SK-N-SH treated with all-trans-retinoic acid at 6 μM for 48 hours (cell line): Measurements from ENCODE around the gene DVL1.
A peak's percentile ranks its signal among the peaks of the same experiment; 100 is the strongest.

ENCODE experiments used
- ATAC-seq: fragments of 200-7000 bp; cut with Tn5 transposase; 3 replicates; pipeline ENCODE4 v1.9.1; 2020; ENCODE audit warnings: mild to moderate bottlenecking, moderate library complexity
- ARNTL ChIP-seq: fragments of 450-650 bp; formaldehyde crosslinking; IDR thresholded peaks from 2 replicates; pipeline ENCODE4 v1.5.0; 2020; ENCODE audit warnings: low read depth, mild to moderate bottlenecking, moderate library complexity, borderline replicate concordance
- BACH2 ChIP-seq: fragments of 250-450 bp; sonication (Bioruptor Pico); IDR thresholded peaks from 2 replicates; pipeline ENCODE4 v1.9.0; 2021; ENCODE audit warnings: mild to moderate bottlenecking, borderline replicate concordance
- CSDC2 ChIP-seq: fragments of 250-450 bp; sonication (Bioruptor Pico); IDR thresholded peaks from 2 replicates; pipeline ENCODE4 v1.5.0; 2020; ENCODE audit warnings: mild to moderate bottlenecking, moderate library complexity
- ESRRG ChIP-seq: fragments of 250-450 bp; sonication (Bioruptor Pico); IDR thresholded peaks from 2 replicates; pipeline ENCODE4 v1.6.1; 2021; ENCODE audit warnings: mild to moderate bottlenecking
- GLIS3 ChIP-seq: fragments of 250-450 bp; sonication (Bioruptor Pico); IDR thresholded peaks from 2 replicates; pipeline ENCODE4 v1.5.0; 2020; ENCODE audit warnings: mild to moderate bottlenecking, moderate library complexity
- ISL1 ChIP-seq: fragments of 250-450 bp; sonication (Bioruptor Pico); IDR thresholded peaks from 2 replicates; pipeline ENCODE4 v2.1.2; 2022; ENCODE audit warnings: mild to moderate bottlenecking, moderate library complexity
- PPARA ChIP-seq: fragments of 250-450 bp; sonication (Bioruptor Pico); IDR thresholded peaks from 2 replicates; pipeline ENCODE4 v1.5.0; 2020; ENCODE audit warnings: mild to moderate bottlenecking, borderline replicate concordance
- RARB ChIP-seq: fragments of 250-450 bp; sonication (Bioruptor Pico); IDR thresholded peaks from 2 replicates; pipeline ENCODE4 v1.8.0; 2021; ENCODE audit warnings: mild to moderate bottlenecking, moderate library complexity
- SNAI2 ChIP-seq: fragments of 250-450 bp; sonication (Bioruptor Pico); IDR thresholded peaks from 2 replicates; pipeline ENCODE4 v1.5.0; 2020; ENCODE audit warnings: mild to moderate bottlenecking, moderate library complexity
- TCF4 ChIP-seq: fragments of 250-450 bp; sonication (Bioruptor Pico); IDR thresholded peaks from 2 replicates; pipeline ENCODE4 v1.8.0; 2021; ENCODE audit warnings: mild to moderate bottlenecking, moderate library complexity, borderline replicate concordance
- TOX ChIP-seq: fragments of 250-450 bp; sonication (Bioruptor Pico); IDR thresholded peaks from 2 replicates; pipeline ENCODE4 v1.8.0; 2021; ENCODE audit warnings: mild to moderate bottlenecking, moderate library complexity, borderline replicate concordance
- ZFP3 ChIP-seq: fragments of 250-450 bp; sonication (Bioruptor Pico); IDR thresholded peaks from 2 replicates; pipeline ENCODE4 v1.5.0; 2020; ENCODE audit warnings: mild to moderate bottlenecking, moderate library complexity
- ZFP30 ChIP-seq: fragments of 450-650 bp; formaldehyde crosslinking; IDR thresholded peaks from 2 replicates; pipeline ENCODE4 v1.5.0; 2022; ENCODE audit warnings: mild to moderate bottlenecking, moderate library complexity
- ZNF565 ChIP-seq: fragments of 450-650 bp; formaldehyde crosslinking; conservative IDR thresholded peaks from 2 replicates; pipeline ENCODE4 v1.5.0; 2020; ENCODE audit warnings: low read depth, mild to moderate bottlenecking, moderate library complexity
- ZNF70 ChIP-seq: fragments of 450-650 bp; formaldehyde crosslinking; IDR thresholded peaks from 2 replicates; pipeline ENCODE4 v1.5.0; 2020; ENCODE audit warnings: mild to moderate bottlenecking, moderate library complexity
- TF ChIP-seq, protein P1 (sequence below): fragments of 250-450 bp; sonication (Bioruptor Pico); IDR thresholded peaks from 2 replicates; pipeline ENCODE4 v1.8.0; 2020; ENCODE audit warnings: mild to moderate bottlenecking, moderate library complexity, borderline replicate concordance
- TF ChIP-seq, protein P2 (sequence below): fragments of 250-450 bp; sonication (Bioruptor Pico); IDR thresholded peaks from 2 replicates; pipeline ENCODE4 v1.5.0; 2020; ENCODE audit warnings: mild to moderate bottlenecking, moderate library complexity
- TF ChIP-seq, protein P3 (sequence below): fragments of 250-450 bp; sonication (Bioruptor Pico); IDR thresholded peaks from 2 replicates; pipeline ENCODE4 v1.5.1; 2020; ENCODE audit warnings: low read depth, mild to moderate bottlenecking, moderate library complexity
- TF ChIP-seq, protein P4 (sequence below): fragments of 250-450 bp; sonication (Bioruptor Pico); IDR thresholded peaks from 2 replicates; pipeline ENCODE4 v1.8.0; 2021; ENCODE audit warnings: low read depth, mild to moderate bottlenecking, moderate library complexity, borderline replicate concordance

Gene DVL1

DNA sequence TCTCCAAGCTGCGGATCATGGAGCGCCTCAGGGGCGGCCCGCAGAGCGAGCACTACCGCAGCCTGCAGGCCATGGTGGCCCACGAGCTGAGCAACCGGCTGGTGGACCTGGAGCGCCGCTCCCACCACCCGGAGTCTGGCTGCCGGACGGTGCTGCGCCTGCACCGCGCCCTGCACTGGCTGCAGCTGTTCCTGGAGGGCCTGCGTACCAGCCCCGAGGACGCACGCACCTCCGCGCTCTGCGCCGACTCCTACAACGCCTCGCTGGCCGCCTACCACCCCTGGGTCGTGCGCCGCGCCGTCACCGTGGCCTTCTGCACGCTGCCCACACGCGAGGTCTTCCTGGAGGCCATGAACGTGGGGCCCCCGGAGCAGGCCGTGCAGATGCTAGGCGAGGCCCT, 21.9 kb downstream of the DVL1 start:
- no peak for ATAC-seq
- no peak for TF ChIP-seq GLIS3 (CRISPR knock-in tag)
- TF ChIP-seq ZNF565 (CRISPR knock-in tag) = no peak
- TF ChIP-seq ZFP30 = no peak
- TF ChIP-seq, protein P1, sequence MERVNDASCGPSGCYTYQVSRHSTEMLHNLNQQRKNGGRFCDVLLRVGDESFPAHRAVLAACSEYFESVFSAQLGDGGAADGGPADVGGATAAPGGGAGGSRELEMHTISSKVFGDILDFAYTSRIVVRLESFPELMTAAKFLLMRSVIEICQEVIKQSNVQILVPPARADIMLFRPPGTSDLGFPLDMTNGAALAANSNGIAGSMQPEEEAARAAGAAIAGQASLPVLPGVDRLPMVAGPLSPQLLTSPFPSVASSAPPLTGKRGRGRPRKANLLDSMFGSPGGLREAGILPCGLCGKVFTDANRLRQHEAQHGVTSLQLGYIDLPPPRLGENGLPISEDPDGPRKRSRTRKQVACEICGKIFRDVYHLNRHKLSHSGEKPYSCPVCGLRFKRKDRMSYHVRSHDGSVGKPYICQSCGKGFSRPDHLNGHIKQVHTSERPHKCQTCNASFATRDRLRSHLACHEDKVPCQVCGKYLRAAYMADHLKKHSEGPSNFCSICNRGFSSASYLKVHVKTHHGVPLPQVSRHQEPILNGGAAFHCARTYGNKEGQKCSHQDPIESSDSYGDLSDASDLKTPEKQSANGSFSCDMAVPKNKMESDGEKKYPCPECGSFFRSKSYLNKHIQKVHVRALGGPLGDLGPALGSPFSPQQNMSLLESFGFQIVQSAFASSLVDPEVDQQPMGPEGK (CRISPR knock-in tag) = no peak
- TF ChIP-seq TCF4 (CRISPR knock-in tag) = no peak
- TF ChIP-seq ZFP3 (CRISPR knock-in tag) = no peak
- no peak for TF ChIP-seq CSDC2
- TF ChIP-seq ISL1 = no peak
- no peak for TF ChIP-seq TOX (CRISPR knock-in tag)
- no peak for TF ChIP-seq ESRRG
- no peak for TF ChIP-seq ARNTL (CRISPR knock-in tag)
- TF ChIP-seq RARB = no peak
- TF ChIP-seq, all 23 proteins: peak for 0

DNA sequence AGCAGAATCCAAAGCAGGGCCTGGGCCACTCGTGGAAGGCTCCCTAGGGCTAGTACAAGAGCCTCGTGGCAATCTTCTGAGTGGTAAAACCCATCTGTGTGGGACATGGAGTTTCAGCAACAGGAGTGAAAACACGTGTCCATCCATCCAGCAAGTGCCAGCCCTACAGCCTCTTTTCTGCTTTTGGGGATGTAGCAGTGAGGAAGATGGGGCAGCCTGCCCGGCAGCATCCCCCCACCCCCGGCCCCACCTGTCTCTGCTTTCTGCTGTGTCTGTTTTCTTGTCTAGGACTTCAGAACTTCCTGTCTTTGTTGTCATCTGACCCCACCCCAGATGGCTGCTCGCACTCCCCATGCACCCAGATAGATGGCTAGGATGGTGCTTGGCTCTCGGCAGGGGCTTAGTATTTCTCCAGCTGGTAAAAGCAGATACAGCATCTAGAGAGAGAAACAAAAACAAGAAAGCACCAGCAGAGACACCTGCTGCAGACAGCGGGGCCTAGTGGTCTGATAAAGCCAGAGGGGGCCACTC, 23.1 kb downstream of the DVL1 start:
- TF ChIP-seq TCF4 (CRISPR knock-in tag) (no peak), GLIS3 (CRISPR knock-in tag) (no peak), SNAI2 (CRISPR knock-in tag) (no peak)
- TF ChIP-seq, all 23 proteins: peak for 0
- no peak for ATAC-seq

DNA sequence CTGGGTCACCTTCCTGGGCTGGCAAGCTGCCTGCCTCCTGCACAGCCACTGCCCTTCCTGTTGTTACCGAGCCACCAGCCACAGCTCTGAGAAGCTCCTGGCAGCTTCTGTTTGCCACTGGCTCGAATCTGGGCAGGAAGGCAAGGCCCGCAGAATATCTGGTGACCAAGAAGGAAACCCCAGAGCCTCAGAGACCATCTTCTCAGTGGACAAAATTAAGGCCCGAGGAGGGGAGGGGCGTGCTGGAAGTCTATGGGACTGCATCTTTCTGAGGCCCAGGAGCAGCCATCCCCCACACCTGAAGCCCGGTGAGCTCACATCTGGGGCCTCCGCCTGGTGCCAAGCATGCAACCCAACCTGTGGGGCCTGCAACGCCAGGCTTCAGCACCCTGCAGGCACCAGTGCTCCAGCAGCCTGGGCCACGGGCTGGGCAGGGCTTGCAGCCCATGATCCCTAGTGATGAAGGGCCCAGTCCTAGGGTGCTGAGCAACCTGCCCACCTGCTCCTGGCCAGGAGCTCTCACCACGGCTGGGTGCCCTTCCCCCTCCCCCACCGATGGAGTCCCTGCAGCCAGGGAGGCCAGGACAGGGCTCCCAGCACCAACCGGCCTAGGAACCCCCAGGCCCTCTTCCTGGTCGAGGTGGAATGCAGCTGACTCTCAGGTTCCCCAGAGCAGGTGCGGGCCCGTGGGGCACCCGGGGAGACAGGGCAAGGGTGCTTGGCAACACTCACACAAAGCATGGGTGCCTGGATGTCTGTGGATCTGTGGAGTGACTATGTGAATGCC, 23.7 kb downstream of the DVL1 start:
- TF ChIP-seq PPARA (CRISPR knock-in tag) (no peak), ZFP3 (CRISPR knock-in tag) (no peak), TOX (CRISPR knock-in tag) (no peak), ZNF70 (no peak)
- TF ChIP-seq, protein P2, sequence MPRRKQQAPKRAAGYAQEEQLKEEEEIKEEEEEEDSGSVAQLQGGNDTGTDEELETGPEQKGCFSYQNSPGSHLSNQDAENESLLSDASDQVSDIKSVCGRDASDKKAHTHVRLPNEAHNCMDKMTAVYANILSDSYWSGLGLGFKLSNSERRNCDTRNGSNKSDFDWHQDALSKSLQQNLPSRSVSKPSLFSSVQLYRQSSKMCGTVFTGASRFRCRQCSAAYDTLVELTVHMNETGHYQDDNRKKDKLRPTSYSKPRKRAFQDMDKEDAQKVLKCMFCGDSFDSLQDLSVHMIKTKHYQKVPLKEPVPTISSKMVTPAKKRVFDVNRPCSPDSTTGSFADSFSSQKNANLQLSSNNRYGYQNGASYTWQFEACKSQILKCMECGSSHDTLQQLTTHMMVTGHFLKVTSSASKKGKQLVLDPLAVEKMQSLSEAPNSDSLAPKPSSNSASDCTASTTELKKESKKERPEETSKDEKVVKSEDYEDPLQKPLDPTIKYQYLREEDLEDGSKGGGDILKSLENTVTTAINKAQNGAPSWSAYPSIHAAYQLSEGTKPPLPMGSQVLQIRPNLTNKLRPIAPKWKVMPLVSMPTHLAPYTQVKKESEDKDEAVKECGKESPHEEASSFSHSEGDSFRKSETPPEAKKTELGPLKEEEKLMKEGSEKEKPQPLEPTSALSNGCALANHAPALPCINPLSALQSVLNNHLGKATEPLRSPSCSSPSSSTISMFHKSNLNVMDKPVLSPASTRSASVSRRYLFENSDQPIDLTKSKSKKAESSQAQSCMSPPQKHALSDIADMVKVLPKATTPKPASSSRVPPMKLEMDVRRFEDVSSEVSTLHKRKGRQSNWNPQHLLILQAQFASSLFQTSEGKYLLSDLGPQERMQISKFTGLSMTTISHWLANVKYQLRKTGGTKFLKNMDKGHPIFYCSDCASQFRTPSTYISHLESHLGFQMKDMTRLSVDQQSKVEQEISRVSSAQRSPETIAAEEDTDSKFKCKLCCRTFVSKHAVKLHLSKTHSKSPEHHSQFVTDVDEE = no peak
- ATAC-seq = no peak

DNA sequence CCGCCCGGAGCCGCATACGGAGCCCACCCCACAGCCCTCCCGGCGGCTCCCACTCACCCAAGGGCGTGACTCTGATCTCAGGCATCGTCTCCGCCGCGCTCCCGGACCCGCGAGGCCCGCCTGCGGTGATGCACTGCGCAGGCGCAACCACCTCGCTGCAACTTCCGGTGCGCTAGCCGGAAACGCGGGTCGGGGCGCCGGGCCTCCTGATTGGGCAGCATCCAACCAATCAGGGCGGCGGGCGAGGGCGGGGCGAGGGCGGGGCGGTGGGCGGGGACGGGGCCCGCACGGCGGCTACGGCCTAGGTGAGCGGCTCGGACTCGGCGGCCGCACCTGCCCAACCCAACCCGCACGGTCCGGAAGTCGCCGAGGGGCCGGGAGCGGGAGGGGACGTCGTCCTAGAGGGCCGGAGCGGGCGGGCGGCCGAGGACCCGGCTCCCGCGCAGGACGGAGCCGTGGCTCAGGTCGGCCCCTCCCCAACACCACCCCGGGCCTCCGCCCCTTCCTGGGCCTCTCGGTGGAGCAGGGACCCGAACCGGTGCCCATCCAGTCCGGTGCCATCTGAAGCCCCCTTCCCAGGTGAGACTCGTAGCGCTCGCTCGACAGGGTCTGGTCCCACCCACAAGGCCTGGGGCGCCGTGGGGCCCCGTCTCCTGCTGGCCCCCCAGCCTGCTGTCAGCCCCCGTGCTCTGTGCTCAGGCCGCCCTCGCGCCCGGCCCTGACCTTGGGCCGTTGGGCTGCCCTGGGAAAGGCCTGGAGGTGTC, 24.5 kb downstream of the DVL1 start, which contains the start of the genes CPTP and INTS11:
Gene CPTP, plus strand, starts transcription at position 279 of the 764 bp plus-strand sequence. CDS start 2,109 bp downstream, outside the sequence.
Gene INTS11, minus strand, starts transcription at position 137 of the 764 bp plus-strand sequence. Its CDS starts 52 bp downstream, at position 85.
- ATAC-seq = peak; percentile 78
- TF ChIP-seq, protein P3, sequence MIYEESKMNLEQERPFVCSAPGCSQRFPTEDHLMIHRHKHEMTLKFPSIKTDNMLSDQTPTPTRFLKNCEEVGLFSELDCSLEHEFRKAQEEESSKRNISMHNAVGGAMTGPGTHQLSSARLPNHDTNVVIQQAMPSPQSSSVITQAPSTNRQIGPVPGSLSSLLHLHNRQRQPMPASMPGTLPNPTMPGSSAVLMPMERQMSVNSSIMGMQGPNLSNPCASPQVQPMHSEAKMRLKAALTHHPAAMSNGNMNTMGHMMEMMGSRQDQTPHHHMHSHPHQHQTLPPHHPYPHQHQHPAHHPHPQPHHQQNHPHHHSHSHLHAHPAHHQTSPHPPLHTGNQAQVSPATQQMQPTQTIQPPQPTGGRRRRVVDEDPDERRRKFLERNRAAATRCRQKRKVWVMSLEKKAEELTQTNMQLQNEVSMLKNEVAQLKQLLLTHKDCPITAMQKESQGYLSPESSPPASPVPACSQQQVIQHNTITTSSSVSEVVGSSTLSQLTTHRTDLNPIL (CRISPR knock-in tag) = no peak
- no peak for TF ChIP-seq ISL1
- TF ChIP-seq, all 23 proteins: peak for 0

DNA sequence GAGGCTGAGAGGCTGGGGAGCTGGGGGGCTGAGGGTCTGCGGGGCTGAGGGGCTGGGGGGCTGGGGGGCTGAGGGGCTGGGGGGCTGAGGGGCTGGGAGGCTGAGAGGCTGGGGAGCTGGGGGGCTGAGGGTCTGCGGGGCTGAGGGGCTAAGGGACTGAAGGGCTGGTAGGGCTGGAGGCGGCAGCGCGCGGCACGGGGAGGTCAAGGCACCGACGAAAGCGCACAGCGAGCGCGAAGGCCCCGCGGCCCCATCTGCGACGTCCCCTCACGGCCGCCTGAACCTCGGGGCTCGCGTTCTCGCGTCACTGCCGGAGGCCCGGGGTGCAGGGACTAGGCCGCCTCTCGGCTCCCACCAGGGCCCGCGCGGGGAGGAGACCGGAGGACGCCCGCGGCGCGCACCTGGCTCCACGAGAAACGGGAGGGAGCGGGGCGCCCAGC, 25.1 kb downstream of the DVL1 start:
- peak; percentile 19 for ATAC-seq

More for the DNA sequence above, 25.1 kb downstream of the DVL1 start:
- TF ChIP-seq ZNF565 (CRISPR knock-in tag) (no peak), ISL1 (no peak), GLIS3 (CRISPR knock-in tag) (no peak), RARB (no peak), BACH2 (CRISPR knock-in tag) (no peak), TCF4 (CRISPR knock-in tag) (no peak), ZFP3 (CRISPR knock-in tag) (no peak)
- TF ChIP-seq, protein P4, sequence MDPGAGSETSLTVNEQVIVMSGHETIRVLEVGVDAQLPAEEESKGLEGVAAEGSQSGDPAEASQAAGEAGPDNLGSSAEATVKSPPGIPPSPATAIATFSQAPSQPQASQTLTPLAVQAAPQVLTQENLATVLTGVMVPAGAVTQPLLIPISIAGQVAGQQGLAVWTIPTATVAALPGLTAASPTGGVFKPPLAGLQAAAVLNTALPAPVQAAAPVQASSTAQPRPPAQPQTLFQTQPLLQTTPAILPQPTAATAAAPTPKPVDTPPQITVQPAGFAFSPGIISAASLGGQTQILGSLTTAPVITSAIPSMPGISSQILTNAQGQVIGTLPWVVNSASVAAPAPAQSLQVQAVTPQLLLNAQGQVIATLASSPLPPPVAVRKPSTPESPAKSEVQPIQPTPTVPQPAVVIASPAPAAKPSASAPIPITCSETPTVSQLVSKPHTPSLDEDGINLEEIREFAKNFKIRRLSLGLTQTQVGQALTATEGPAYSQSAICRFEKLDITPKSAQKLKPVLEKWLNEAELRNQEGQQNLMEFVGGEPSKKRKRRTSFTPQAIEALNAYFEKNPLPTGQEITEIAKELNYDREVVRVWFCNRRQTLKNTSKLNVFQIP = no peak
